HL-60 (cell line): ENCODE results near the gene TEDC2.

Experiments used
- CTCF ChIP-seq: IDR thresholded peaks from one replicate; pipeline ENCODE4 v1.5.1; 2011; ENCODE audit warnings: low read length, control low read depth, inconsistent platforms; ENCODE audit not compliant: insufficient read depth
- GABPA ChIP-seq: IDR thresholded peaks from 2 replicates; pipeline ENCODE4 v1.6.1; 2012; ENCODE audit warnings: low read depth
- POLR2AphosphoS5 ChIP-seq: IDR thresholded peaks from 2 replicates; pipeline ENCODE4 v1.6.1; 2012; ENCODE audit warnings: low read depth
- REST ChIP-seq: IDR thresholded peaks from 2 replicates; pipeline ENCODE4 v1.6.1; 2012; ENCODE audit warnings: low read depth; ENCODE audit not compliant: insufficient replicate concordance
- SPI1 ChIP-seq: IDR thresholded peaks from 2 replicates; pipeline ENCODE4 v1.6.1; 2012; ENCODE audit warnings: low read depth, mild to moderate bottlenecking, borderline replicate concordance

- TF ChIP-seq POLR2AphosphoS5 (no peak), CTCF (no peak), GABPA (no peak), SPI1 (no peak), REST (no peak)
These were observed 8.9 kb upstream of the TEDC2 start for GRCh38 chr16:2450975-2451381.
